ENCODE results near the gene ST8SIA3.

The ST8SIA3 gene, protein sequence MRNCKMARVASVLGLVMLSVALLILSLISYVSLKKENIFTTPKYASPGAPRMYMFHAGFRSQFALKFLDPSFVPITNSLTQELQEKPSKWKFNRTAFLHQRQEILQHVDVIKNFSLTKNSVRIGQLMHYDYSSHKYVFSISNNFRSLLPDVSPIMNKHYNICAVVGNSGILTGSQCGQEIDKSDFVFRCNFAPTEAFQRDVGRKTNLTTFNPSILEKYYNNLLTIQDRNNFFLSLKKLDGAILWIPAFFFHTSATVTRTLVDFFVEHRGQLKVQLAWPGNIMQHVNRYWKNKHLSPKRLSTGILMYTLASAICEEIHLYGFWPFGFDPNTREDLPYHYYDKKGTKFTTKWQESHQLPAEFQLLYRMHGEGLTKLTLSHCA

DNA sequence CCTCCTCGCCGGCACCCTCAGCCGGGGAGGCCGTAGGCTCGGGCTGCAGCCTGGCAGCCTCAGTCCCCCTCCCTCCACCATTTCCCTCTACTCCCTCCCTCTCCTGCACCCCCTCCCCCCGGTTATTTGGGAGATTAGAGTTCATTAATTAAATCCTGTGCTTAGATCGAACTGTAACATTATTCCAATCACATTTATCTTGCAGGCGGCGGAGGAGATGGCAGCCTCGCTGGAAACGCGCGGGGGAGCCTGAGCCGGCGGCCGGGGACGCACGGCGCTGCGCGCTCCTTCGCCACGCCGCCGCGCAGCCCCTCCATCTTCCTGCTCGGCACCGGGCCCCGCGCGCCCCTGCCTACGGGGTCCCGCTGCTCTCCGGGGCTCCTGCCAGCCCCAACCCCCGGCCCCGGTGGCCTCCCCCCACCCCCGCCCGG, at the start of gene ST8SIA3:
ST8SIA3 (plus strand) TSS at position 287 of the 431 bp plus-strand sequence. CDS start 290 bp downstream, outside the sequence.
- peaks cover 0 to 6% (median 3%) of the 10 kb centered on the region in 5 donors for H3K4me1 ChIP-seq (ENCODE audit: control insufficient read depth in 5 of 5, insufficient read depth in 5 of 5, low read length in 5 of 5)
- no peaks in the 10 kb centered on the region for H3K36me3 ChIP-seq (ENCODE audit: control insufficient read depth in 5 of 5, insufficient read depth in 5 of 5, low read length in 5 of 5)
- H3K27me3 ChIP-seq (ENCODE audit: control insufficient read depth in 5 of 5, insufficient read depth in 4 of 5, low read length in 5 of 5), result peaks cover 15 to 40% (median 30%) of the 10 kb centered on the region in 5 donors
- no peak within 1 kb of the TSS for H3K27ac ChIP-seq (ENCODE audit: low read depth, low read length)
- H3K9ac ChIP-seq (ENCODE audit: low read length in 5 of 5), result no peak within 1 kb of the TSS
- no peak within 1 kb of the TSS for H3K4me3 ChIP-seq (ENCODE audit: low read depth in 1 of 5, low read length in 5 of 5)
- H3K9me3 ChIP-seq (ENCODE audit: control insufficient read depth in 5 of 5, low read length in 5 of 5), result peaks cover 0 to 6% (median 0%) of the 10 kb centered on the region in 5 donors

DNA sequence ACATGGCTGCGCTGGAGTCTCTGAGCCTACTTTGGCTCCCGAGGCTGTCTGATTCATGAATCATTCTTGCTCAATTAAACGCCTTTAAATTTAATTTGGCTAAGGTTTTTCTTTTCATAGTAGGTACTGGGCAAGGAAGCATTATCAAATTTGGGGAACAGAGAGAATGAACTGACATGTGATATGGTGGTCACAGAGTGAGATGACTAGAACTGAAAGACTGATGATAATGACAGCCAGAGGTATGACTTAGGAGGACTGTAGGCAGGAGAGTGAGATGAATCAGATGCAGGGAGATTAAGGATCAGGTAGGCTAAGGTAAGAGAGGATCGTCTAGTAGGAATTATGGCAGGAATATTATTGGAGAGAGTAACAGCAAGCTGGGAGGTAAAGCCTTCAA, 40.9 kb upstream of the ST8SIA3 start:
- Histone ChIP-seq H3K4me1 (ENCODE audit: control insufficient read depth in 5 of 5, insufficient read depth in 5 of 5, low read length in 5 of 5) (no peaks in the 10 kb centered on the region), H3K27me3 (ENCODE audit: control insufficient read depth in 5 of 5, insufficient read depth in 4 of 5, low read length in 5 of 5) (peaks cover 0 to 2% (median 0%) of the 10 kb centered on the region in 5 donors), H3K9ac (ENCODE audit: low read length in 5 of 5) (no peak overlapping the region), H3K4me3 (ENCODE audit: low read depth in 1 of 5, low read length in 5 of 5) (no peak overlapping the region), H3K36me3 (ENCODE audit: control insufficient read depth in 5 of 5, insufficient read depth in 5 of 5, low read length in 5 of 5) (no peaks in the 10 kb centered on the region), H3K9me3 (ENCODE audit: control insufficient read depth in 5 of 5, low read length in 5 of 5) (peaks cover 0 to 3% (median 0%) of the 10 kb centered on the region in 5 donors), H3K27ac (ENCODE audit: low read depth, low read length) (no peak overlapping the region)

DNA sequence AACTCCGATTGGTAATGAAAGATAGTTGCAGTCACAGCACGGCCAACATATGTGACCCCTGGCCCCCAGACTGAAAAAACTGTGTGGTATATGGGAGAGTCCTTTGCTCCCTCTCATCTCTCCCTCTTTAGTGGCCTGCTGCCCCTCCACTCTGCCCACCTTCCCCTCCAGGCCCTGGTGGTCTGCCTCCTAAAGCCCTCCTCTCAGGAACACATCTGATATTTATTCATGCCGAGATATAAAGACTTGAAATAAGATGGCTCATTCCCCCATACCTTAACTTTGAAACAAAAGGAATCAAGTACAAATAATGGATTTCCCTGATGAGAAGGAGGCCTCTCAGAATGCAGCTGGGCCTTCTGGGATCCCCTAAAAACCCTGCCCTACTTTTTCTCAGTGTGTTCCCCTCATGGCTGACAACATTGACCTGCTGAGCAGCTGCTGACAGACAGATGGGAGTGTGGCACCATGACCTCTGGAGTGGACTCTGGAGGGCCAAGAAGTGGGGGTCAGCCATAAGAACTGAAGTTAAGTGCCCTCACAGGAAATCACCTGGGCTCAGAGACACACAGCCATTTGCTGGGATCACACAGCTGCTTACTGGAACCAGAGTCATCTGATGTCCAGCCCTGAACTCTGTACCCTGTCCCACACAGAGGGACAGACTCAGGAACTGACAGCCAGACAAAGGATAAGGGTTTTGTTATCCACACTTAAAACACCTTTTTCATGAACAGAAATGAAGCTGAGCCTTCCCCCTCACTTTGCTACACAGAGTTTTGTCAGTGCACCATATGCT, 39.8 kb upstream of the ST8SIA3 start:
- Histone ChIP-seq H3K4me1 (ENCODE audit: control insufficient read depth in 5 of 5, insufficient read depth in 5 of 5, low read length in 5 of 5) (no peaks in the 10 kb centered on the region), H3K4me3 (ENCODE audit: low read depth in 1 of 5, low read length in 5 of 5) (no peak overlapping the region), H3K9ac (ENCODE audit: low read length in 5 of 5) (no peak overlapping the region), H3K9me3 (ENCODE audit: control insufficient read depth in 5 of 5, low read length in 5 of 5) (peaks cover 0 to 3% (median 0%) of the 10 kb centered on the region in 5 donors), H3K27me3 (ENCODE audit: control insufficient read depth in 5 of 5, insufficient read depth in 4 of 5, low read length in 5 of 5) (peaks cover 0 to 2% (median 0%) of the 10 kb centered on the region in 5 donors), H3K36me3 (ENCODE audit: control insufficient read depth in 5 of 5, insufficient read depth in 5 of 5, low read length in 5 of 5) (no peaks in the 10 kb centered on the region), H3K27ac (ENCODE audit: low read depth, low read length) (no peak overlapping the region)

DNA sequence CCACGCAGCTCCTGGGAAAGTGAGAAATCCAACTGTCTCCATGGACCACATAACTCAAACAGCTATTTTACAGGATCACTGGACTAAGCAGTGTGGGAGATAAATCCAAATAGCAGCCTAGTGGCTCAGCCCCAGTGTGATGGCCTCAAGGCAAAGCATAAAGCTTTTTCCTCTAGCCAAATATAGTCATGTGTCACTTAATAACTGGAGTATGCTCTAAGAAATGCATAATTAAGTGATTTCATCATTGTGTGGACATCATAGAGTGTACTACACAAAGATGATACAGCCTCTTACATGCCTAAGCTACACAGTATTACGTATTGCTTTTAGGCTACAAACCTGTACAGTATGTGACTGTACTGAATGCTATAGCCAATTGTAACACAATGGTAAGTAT, 31.8 kb upstream of the ST8SIA3 start:
- H3K27me3 ChIP-seq (ENCODE audit: control insufficient read depth in 5 of 5, insufficient read depth in 4 of 5, low read length in 5 of 5), result peaks cover 0 to 3% (median 0%) of the 10 kb centered on the region in 5 donors
- no peak overlapping the region for H3K4me3 ChIP-seq (ENCODE audit: low read depth in 1 of 5, low read length in 5 of 5)
- H3K36me3 ChIP-seq (ENCODE audit: control insufficient read depth in 5 of 5, insufficient read depth in 5 of 5, low read length in 5 of 5), result no peaks in the 10 kb centered on the region
- no peaks in the 10 kb centered on the region for H3K4me1 ChIP-seq (ENCODE audit: control insufficient read depth in 5 of 5, insufficient read depth in 5 of 5, low read length in 5 of 5)
- no peak overlapping the region for H3K9ac ChIP-seq (ENCODE audit: low read length in 5 of 5)
- no peaks in the 10 kb centered on the region for H3K9me3 ChIP-seq (ENCODE audit: control insufficient read depth in 5 of 5, low read length in 5 of 5)
- H3K27ac ChIP-seq (ENCODE audit: low read depth, low read length), result no peak overlapping the region

DNA sequence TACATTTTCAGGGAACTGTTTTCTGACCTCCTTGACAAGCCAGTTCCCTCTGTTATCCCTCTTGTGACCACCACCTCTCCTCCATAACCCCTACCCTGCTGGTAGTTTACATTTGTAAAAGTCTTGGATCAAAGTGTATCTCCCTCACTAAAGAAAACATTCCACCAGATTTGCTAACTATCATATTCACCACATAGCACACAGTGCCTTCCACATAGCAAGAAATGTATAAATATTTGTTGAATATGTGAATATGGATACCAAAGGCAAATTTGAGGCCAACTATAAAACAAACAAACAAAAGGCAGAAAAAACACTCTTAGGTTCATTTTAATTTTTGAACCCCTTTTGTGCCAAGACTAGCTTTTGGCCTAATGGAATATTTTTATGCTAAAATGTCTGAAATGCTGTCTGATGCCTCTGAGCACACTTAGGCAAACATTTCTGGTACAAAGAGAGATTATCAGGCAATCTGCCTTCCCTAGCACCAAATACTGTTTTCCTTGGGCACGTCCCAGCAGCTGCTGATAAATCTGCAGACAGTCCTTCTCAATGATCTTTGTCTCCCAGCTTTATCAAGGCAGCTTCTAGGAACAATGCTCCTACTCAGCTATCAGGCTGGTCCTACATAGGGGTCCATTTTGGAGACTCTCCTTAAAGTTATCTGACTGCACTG, 26.7 kb upstream of the ST8SIA3 start:
- H3K4me1 ChIP-seq (ENCODE audit: control insufficient read depth in 5 of 5, insufficient read depth in 5 of 5, low read length in 5 of 5), result no peaks in the 10 kb centered on the region
- no peak overlapping the region for H3K27ac ChIP-seq (ENCODE audit: low read depth, low read length)
- H3K9me3 ChIP-seq (ENCODE audit: control insufficient read depth in 5 of 5, low read length in 5 of 5), result no peaks in the 10 kb centered on the region
- H3K4me3 ChIP-seq (ENCODE audit: low read depth in 1 of 5, low read length in 5 of 5), result no peak overlapping the region
- no peak overlapping the region for H3K9ac ChIP-seq (ENCODE audit: low read length in 5 of 5)
- H3K36me3 ChIP-seq (ENCODE audit: control insufficient read depth in 5 of 5, insufficient read depth in 5 of 5, low read length in 5 of 5), result no peaks in the 10 kb centered on the region
- peaks cover 0 to 1% (median 0%) of the 10 kb centered on the region in 5 donors for H3K27me3 ChIP-seq (ENCODE audit: control insufficient read depth in 5 of 5, insufficient read depth in 4 of 5, low read length in 5 of 5)

DNA sequence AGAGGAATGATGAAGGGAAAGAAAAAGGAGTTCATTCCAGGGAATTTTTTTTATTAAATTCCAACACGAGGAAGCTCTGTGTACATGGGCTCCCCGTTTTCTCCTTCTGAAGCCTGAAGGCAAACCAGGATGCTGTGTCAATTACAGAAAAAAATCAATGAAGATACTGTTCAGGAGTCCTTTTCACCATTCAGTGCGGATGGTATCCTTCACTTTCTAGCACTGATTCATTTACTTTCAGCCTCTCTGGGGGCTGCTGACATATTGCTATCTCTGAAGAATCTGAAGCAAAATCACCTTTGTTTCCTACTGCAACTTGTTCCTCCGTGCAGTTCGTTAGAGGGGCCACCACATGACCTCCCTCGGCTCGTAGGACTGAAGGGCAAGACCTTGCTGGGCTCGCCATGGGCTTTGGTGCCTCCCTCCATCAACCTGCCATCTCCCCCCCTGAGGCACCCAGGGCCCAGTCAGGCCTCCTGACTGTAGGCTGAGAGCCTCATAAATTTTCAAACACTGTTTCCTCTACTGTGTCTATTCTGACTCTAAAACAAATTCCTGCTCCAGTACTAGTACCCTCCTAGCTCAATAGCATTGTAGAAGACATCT, 25.5 kb upstream of the ST8SIA3 start:
- H3K27me3 ChIP-seq (ENCODE audit: control insufficient read depth in 5 of 5, insufficient read depth in 4 of 5, low read length in 5 of 5), result no peaks in the 10 kb centered on the region
- no peak overlapping the region for H3K27ac ChIP-seq (ENCODE audit: low read depth, low read length)

DNA sequence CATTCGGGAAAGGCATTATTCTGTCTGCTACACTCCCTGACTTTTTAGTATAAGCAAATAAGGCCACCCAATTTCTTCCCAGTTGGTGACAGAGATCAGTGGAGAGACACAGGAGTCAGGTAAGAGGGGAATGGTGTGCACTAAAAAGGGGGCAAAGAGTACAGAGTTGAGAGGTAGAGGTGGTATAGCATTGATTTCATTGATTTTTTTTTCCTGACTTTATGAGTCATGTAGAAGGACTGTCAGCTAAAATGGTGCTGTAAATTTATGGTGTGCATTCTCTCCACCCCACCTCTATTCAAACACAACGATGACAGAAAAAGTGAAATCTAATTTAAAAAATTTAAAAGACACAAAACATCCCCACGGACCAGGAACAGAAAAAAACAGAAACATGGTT, 23.7 kb upstream of the ST8SIA3 start:
- Histone ChIP-seq H3K4me1 (ENCODE audit: control insufficient read depth in 5 of 5, insufficient read depth in 5 of 5, low read length in 5 of 5) (no peaks in the 10 kb centered on the region), H3K27ac (ENCODE audit: low read depth, low read length) (no peak overlapping the region), H3K36me3 (ENCODE audit: control insufficient read depth in 5 of 5, insufficient read depth in 5 of 5, low read length in 5 of 5) (no peaks in the 10 kb centered on the region), H3K27me3 (ENCODE audit: control insufficient read depth in 5 of 5, insufficient read depth in 4 of 5, low read length in 5 of 5) (no peaks in the 10 kb centered on the region), H3K9ac (ENCODE audit: low read length in 5 of 5) (no peak overlapping the region), H3K4me3 (ENCODE audit: low read depth in 1 of 5, low read length in 5 of 5) (no peak overlapping the region), H3K9me3 (ENCODE audit: control insufficient read depth in 5 of 5, low read length in 5 of 5) (no peaks in the 10 kb centered on the region)

More for the DNA sequence above, 25.5 kb upstream of the ST8SIA3 start:
- Histone ChIP-seq H3K4me3 (ENCODE audit: low read depth in 1 of 5, low read length in 5 of 5) (no peak overlapping the region), H3K9ac (ENCODE audit: low read length in 5 of 5) (no peak overlapping the region), H3K36me3 (ENCODE audit: control insufficient read depth in 5 of 5, insufficient read depth in 5 of 5, low read length in 5 of 5) (no peaks in the 10 kb centered on the region), H3K4me1 (ENCODE audit: control insufficient read depth in 5 of 5, insufficient read depth in 5 of 5, low read length in 5 of 5) (no peaks in the 10 kb centered on the region), H3K9me3 (ENCODE audit: control insufficient read depth in 5 of 5, low read length in 5 of 5) (no peaks in the 10 kb centered on the region)

DNA sequence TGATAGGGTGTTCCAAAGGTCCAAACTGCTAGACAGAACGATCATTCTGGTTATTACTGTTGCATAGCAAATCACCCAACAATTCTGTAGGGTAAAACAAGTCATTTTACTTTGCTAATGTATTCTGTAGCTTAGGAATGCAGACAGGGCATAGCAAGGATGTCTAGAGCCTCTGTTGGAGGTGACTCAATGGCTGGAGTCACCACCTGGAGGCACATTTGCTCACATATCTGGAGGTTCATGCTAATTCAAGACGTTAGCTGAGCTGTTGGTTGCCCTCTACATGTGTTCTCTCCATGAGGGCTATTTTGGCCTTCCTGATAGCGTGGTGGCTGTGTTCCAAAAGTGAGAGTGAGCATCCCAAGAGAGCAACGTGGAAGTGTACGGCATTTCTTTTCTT, 22.5 kb upstream of the ST8SIA3 start:
- Histone ChIP-seq H3K27me3 (ENCODE audit: control insufficient read depth in 5 of 5, insufficient read depth in 4 of 5, low read length in 5 of 5) (no peaks in the 10 kb centered on the region), H3K9ac (ENCODE audit: low read length in 5 of 5) (no peak overlapping the region), H3K9me3 (ENCODE audit: control insufficient read depth in 5 of 5, low read length in 5 of 5) (no peaks in the 10 kb centered on the region), H3K4me3 (ENCODE audit: low read depth in 1 of 5, low read length in 5 of 5) (no peak overlapping the region), H3K27ac (ENCODE audit: low read depth, low read length) (no peak overlapping the region), H3K4me1 (ENCODE audit: control insufficient read depth in 5 of 5, insufficient read depth in 5 of 5, low read length in 5 of 5) (no peaks in the 10 kb centered on the region), H3K36me3 (ENCODE audit: control insufficient read depth in 5 of 5, insufficient read depth in 5 of 5, low read length in 5 of 5) (no peaks in the 10 kb centered on the region)

DNA sequence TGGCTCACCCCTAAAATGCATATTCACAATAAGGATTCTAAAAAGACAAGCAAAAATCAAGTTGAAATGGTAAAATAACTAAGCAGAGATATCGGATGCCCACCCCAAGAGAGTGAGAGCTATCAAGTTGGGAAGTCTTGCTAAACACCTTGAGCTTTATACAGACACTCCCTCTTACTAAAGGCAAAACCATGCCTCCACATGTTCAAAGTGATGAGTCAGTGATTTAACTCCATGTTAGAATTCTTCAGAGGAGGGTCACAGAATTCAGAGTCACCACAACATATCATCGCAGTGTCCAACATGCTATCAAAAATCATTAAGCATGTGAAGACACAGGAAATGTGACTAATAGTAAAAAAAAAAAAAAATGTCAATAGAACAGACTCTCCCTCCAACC, 20.6 kb upstream of the ST8SIA3 start:
- Histone ChIP-seq H3K9ac (ENCODE audit: low read length in 5 of 5) (no peak overlapping the region), H3K36me3 (ENCODE audit: control insufficient read depth in 5 of 5, insufficient read depth in 5 of 5, low read length in 5 of 5) (no peaks in the 10 kb centered on the region), H3K27me3 (ENCODE audit: control insufficient read depth in 5 of 5, insufficient read depth in 4 of 5, low read length in 5 of 5) (no peaks in the 10 kb centered on the region), H3K4me3 (ENCODE audit: low read depth in 1 of 5, low read length in 5 of 5) (no peak overlapping the region), H3K9me3 (ENCODE audit: control insufficient read depth in 5 of 5, low read length in 5 of 5) (no peaks in the 10 kb centered on the region), H3K4me1 (ENCODE audit: control insufficient read depth in 5 of 5, insufficient read depth in 5 of 5, low read length in 5 of 5) (no peaks in the 10 kb centered on the region), H3K27ac (ENCODE audit: low read depth, low read length) (no peak overlapping the region)
